GM18951 (cell line): Measurements from ENCODE around the gene TRAPPC10.

Experiments
- POLR2A ChIP-seq: IDR thresholded peaks from 4 replicates; pipeline ENCODE4 v1.6.1; 2011; ENCODE audit warnings: mild to moderate bottlenecking; ENCODE audit not compliant: insufficient read length, insufficient read depth; ENCODE audit errors: extremely low read depth
- in situ Hi-C: fragments of 300-500 bp; cut with MboI; formaldehyde crosslinking; loops from one replicate; pipeline ENCODE4 v1.12.0; 2022; ENCODE audit warnings: low sequenced_read_pairs, mixed read lengths, inconsistent platforms; ENCODE audit not compliant: unreplicated experiment

Gene TRAPPC10

DNA sequence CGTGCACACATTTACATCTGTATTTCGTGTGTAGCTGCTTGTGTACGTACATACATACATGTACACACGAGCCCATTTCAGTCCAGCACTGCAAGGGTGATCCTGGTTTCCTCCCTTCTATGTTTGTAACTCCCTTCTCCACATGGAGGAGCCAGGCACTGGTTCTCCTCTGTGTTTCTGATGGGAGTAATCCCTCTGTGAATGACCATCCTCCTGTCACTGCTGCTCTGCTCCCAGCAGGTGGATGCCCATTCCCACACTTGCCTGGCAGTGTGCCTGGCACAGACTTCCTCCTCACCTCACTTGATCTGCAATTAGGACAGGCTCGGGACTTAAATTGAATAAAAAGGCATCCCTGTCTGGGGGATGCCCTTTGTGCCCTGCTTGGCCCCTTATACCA is 37.1 kb downstream of the TRAPPC10 start:
- in situ Hi-C loops: no loop called here
- TF ChIP-seq POLR2A: no peak

DNA sequence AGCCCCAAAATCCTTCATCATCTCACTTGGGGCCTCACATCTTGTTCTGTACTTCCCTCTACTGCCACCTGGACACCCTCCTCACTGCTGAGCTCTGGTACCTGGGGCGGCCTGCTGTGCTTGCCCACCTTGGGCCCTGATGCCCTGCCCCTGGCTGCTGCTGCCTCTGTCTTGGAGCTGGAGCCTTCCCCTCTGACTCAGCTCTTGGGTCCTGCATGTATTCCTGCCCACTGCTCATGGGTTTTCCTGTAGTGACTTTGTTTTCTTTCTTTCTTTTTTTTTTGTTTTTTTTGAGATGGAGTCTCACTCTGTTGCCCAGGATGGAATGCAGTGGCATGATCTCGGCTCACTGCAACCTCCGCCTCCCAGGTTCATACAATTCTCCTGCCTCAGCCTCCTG is 37.5 kb downstream of the TRAPPC10 start:
- in situ Hi-C loops: no loop called here
- no peak for TF ChIP-seq POLR2A

DNA sequence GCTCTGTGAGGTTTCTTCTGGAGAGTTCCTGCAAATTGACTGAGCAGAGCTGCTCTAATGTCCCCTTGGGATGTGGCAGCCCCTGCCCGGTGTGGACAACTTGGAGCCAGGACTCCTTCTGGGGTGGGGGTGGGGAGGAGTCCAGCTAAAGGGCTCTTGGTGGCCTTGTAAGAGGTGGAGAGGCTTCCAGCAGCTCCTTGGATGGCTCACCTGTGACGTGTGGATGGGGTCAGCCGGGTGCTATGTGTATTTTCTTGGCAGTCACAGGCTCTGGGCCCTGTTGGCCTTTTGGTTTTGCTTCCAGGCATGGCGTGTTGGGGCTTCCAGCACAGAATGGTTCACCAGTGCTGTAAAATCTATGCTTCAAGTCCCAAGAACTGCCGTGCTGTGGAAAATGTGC is 38.2 kb downstream of the TRAPPC10 start:
- TF ChIP-seq POLR2A: no peak
- in situ Hi-C loops: no loop called here

DNA sequence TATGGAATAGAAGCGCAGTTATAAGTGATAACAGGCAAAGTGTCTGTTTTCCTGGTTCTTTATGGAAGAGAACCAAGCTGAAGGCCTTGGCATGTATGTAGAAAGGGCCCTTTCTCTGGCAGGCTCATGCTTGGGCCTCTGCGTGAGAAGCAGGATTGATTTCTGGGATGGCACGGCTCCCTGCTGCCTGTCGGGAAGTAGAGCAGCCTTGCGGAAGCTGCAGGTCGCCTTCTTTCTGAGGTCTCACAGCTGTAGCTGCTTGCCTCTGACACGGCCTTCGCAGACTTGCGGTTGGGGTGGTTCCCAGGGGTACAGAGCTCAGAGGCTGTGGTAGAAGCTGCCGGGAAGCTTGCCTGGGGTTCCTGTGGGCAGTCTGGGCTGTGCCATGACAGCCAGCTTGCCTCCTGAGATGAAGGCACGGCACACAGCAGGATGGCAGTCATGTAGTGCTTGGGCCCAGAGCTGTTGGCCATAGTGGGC is 39.4 kb downstream of the TRAPPC10 start:
- no peak for TF ChIP-seq POLR2A
- in situ Hi-C loops: no loop called here

DNA sequence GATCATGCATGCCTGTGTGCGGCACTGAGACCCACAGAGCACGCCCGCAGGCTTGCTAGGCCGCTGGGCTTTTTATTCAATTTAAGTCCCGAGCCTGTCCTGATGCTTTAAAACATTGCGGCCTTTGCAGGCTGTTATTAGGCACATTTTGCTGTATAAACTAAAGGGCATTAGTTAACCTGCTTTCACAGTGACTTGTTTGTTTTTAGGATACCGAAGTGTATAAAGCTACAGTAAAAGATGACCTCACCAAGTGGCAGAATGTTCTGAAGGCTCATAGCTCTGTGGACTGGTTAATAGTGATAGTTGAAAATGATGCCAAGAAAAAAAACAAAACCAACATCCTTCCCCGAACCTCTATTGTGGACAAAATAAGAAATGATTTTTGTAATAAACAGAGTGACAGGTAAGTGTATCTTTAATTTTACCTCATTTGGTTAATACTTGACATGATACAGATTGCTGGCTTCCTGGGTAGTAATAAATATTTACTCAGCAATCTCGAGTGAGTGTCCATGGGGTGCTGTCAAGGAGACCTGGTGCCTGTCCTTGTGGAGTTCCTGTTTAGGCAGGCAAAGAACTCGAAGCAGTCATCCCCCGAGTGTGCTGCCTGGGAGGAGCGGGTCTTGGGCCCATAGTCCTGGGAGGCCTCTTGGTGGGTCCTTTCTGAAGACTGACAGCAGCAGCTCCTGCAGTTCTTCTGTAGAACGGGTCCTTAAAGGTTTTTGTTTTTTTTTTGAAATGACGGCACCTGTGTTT is 40.1 kb downstream of the TRAPPC10 start:
- TF ChIP-seq POLR2A: no peak
- in situ Hi-C loops: no loop called here

DNA sequence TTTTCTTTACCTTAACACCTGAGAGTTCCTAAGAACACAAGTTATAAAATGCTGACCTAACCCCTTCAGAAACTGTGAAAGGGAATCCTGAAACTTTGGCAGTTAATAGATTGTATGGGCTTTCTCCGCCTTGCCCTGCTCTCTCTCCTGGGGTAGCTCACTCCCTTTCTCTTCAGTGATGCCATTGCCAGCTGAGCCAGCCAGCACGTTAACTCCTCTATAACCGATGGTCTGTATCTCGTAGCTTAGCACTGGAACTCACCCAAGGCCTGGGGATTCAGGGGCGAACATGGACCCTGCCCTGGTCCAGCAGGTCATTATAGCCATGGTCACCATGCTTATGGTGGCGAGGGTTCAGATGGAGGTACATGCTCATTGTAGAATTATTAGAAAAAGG is 40.7 kb downstream of the TRAPPC10 start:
- in situ Hi-C loops: no loop called here
- no peak for TF ChIP-seq POLR2A

DNA sequence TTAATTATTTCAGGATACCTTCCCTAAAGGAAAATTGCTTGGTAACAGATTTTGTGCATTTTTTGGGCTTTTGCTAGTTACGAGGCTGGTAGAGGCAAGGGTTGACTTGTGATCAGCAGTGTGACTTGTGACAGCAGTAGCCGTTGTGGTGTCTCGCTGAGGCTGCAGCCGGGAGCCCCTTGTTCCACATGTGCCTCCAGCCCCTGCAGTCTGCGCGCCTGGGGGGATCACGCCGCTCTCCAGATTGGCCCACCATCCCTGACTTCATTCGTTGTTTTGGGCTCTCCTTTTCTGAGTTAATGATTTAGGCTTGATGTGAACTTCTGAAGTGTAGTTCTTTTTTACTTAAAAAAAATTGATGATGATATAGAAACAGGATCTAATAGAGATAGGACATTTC is 41.5 kb downstream of the TRAPPC10 start:
- no peak for TF ChIP-seq POLR2A
- in situ Hi-C loops: no loop called here

DNA sequence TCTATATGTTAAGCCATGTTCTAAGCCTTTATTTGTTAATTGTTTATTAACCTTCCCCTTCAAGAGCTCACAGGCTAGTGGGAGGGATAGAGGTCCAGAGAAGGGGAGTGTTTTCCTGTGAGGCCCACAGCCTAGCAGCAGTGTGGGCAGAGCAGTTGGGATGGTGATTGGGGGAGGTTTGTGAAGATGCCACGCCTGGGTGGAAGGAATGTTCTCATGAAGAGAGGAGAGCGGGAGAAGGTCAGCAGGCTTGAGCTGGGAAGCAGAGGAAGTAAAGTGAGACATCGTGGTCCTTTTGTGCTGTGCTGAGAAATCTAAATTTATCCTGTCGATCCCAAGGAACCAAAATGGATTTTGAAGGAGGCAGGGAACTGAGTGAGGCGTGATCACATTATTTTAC is 42.6 kb downstream of the TRAPPC10 start:
- no peak for TF ChIP-seq POLR2A
- in situ Hi-C loops: no loop called here

DNA sequence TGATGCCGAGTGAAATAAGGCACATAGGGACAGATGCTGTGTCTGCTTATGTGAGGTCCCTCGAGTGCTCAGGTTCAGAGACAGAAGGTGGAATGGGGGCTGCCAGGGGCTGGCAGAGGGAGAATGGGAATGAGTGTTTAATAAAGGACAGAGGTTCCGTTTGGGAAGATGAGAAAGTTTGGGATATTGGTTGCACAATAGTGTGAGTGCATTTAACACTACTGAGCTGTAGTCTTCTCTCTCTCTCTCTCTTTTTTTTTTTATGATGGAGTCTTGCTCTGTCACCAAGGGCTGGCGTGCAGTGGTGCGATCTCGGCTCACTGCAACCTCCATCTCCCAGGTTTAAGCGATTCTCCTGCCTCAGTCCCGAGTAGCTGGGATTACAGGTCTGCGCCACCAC is 44.9 kb downstream of the TRAPPC10 start:
- no peak for TF ChIP-seq POLR2A
- in situ Hi-C loops: no loop called here

DNA sequence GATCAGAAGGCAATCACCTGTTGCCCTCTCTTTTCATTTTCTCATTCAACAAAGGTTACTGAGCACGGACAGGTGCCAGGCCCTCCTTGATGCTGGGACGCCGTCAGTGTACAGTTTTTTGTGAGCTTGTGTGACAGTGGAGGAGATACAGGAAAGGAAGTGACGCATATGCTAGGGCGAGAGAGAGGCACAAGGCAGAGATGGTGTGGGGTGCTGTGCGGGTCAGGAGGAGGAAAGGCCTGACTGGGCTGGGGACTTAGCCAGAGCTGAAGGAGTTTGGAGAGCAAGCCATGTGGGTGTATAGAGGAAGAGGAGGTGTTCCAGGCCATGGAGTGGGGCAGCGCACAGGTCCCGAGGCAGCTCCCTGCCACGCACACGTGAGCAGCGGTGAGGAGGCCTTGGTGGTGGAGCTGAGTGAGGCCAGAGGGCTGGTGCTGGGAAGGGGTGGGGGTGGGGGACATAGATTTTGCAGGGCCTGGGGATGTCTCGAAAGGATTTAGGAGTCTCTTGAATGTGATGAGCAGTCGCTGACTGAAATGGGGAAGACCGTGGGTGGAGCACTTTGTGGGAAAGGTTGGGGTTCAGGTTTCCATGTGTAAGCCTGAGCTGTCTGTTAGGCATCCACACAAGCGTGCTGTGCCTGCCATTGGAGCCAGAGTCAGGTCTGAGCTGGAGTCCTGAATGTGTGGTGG is 46.0 kb downstream of the TRAPPC10 start:
- in situ Hi-C loops: no loop called here

DNA sequence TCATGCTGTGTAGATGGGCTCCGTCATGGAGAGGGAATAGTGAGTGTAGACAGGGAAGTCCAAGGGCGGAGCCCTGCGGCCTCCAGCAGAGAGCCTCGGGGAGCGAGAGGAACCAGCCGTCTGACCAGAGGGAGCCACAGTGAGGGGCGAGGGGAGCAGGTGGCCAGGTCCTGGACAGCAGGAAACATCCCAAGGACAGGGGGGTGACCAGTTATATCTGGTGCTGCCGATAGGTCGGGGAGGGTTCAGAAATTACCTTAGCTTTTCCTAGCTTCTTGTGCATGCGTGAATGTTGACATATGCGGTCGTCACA is 46.5 kb downstream of the TRAPPC10 start:
- TF ChIP-seq POLR2A: no peak
- in situ Hi-C loops: no loop called here

More for the DNA sequence above, 46.0 kb downstream of the TRAPPC10 start:
- TF ChIP-seq POLR2A: no peak

DNA sequence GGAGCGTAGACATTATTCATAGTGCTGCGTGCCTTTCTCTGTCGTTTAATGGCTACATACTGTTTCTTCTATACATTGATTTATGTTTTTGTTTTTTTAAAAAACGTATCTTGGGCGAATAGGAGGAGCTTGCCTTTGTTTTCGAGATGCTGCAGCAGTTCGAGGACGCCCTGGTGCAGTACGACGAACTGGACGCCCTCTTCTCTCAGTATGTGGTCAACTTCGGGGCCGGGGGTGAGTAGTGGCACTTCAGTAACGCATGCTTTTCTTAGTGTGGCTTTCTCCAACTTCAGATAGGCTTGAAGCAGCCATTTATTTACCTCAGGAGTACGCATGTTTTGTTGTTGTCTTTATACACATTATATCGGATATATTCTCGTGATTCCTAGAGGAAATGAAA is 46.9 kb downstream of the TRAPPC10 start:
- in situ Hi-C loops: no loop called here
- TF ChIP-seq POLR2A: no peak

DNA sequence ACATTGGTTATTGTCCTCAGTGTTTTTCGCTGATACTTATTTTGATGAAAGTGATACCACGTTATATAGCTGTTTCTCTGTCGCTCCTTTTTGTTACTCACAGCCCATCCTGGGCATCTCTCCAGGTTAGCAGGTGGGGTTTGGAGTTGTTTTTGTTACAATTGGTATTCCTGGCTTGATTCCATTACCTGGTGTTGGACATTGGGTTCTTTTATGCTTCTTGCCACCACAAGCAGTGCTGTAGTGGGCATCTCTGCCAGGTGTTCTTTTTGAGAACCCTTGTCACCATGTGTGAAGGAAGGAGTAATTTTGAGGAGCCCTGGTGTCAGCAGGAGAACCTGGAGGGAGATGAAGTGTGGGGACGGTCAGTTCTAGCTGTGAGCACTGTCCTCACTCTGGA is 47.6 kb downstream of the TRAPPC10 start:
- in situ Hi-C loops: no loop called here
- no peak for TF ChIP-seq POLR2A

DNA sequence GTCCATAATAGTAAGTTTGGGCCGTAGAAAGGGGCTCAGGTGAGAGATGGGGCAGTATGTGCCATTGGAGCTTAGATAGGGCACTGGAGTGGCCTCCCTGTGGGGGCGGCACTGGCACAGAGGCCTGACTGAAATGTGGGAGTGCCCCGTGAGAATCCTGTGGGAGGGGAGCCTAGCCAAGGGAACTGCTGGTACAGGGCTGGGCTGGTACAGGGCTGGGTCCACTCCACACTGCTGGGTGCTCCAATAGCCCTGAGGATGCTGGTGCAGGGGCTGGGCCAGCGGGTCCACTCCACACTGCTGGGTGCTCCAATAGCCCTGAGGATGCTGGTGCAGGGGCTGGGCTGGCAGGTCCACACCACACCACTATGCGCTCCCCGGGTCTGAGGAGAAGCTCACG is 50.3 kb downstream of the TRAPPC10 start:
- TF ChIP-seq POLR2A: no peak

More for the DNA sequence above, 50.3 kb downstream of the TRAPPC10 start:
- in situ Hi-C loops: no loop called here
